Panc1 (cell line): ENCODE data around the gene LTA4H. TPM values are rescaled to one million over a fixed set of nuclear protein-coding genes. Genes with fewer than 3 reads are reported as not detected.

Experiments
- ATAC-seq: fragments of 200-7000 bp; cut with Tn5 transposase; 2 replicates; pipeline ENCODE4 v1.9.1; 2020; ENCODE audit warnings: mild to moderate bottlenecking, moderate library complexity
- BruUV-seq: library from RNA; stranded (reverse); fragments of 400-500 nt; replicated peaks from 2 replicates; lab custom pipeline; 2021; lab: Mats Ljungman, UMichigan
- CTCF ChIA-PET: fragments of 300-600 bp; sonication (Branson Sonifier 250); formaldehyde crosslinking; loops from one replicate; lab custom pipeline; 2022; ENCODE audit warnings: antibody characterized with exemption; lab: Charles Lee
- POLR2A ChIA-PET: fragments of 300-600 bp; sonication (Branson Sonifier 250); formaldehyde crosslinking; loops from one replicate; lab custom pipeline; 2022; ENCODE audit warnings: antibody characterized with exemption; lab: Charles Lee
- DNase-seq: peaks from one replicate; pipeline ENCODE4 v3.0.0-alpha.2; 2010; ENCODE audit warnings: low read depth, low spot score
- H3K27ac ChIP-seq: 2 replicates; pipeline ENCODE4 v1.5.1; 2011; ENCODE audit warnings: mild to moderate bottlenecking, low read length, inconsistent platforms
- H3K27me3 ChIP-seq: fragments of 200-500 bp; sonication (Bioruptor generic); 2 replicates; pipeline ENCODE4 v1.6.0; 2014; ENCODE audit warnings: low read length, inconsistent platforms; ENCODE audit not compliant: control insufficient read depth, insufficient read depth
- H3K36me3 ChIP-seq: fragments of 200-500 bp; sonication (Bioruptor generic); 2 replicates; pipeline ENCODE4 v1.5.1; 2014; ENCODE audit warnings: inconsistent platforms, mild to moderate bottlenecking, low read length, moderate library complexity; ENCODE audit not compliant: control insufficient read depth, insufficient read depth
- H3K4me1 ChIP-seq: 2 replicates; pipeline ENCODE4 v1.5.1; 2011; ENCODE audit warnings: inconsistent platforms, mild to moderate bottlenecking, low read length, moderate library complexity; ENCODE audit not compliant: control insufficient read depth, insufficient read depth
- H3K4me3 ChIP-seq, 2 experiments: 2 replicates each; pipeline ENCODE4 v1.5.1; 2011 to 2012; ENCODE audit warnings: low read depth in 2 of 2, low read length in 2 of 2, mild to moderate bottlenecking in 2 of 2, inconsistent platforms in 1 of 2, moderate library complexity in 1 of 2
- H3K9me3 ChIP-seq: fragments of 200-500 bp; sonication (Bioruptor generic); 2 replicates; pipeline ENCODE4 v1.5.1; 2014; ENCODE audit warnings: low read depth, mild to moderate bottlenecking, inconsistent platforms, low read length, moderate library complexity; ENCODE audit not compliant: control insufficient read depth, insufficient read depth
- CTCF ChIP-seq: fragments of 450-650 bp; IDR thresholded peaks from 2 replicates; pipeline ENCODE4 v1.5.1; 2017; ENCODE audit warnings: mild to moderate bottlenecking
- POLR2AphosphoS5 ChIP-seq: IDR thresholded peaks from 2 replicates; pipeline ENCODE4 v1.6.1; 2012; ENCODE audit warnings: mild to moderate bottlenecking, low read depth, low read length, moderate library complexity
- SIN3A ChIP-seq: IDR thresholded peaks from 2 replicates; pipeline ENCODE4 v1.6.1; 2012; ENCODE audit warnings: low read depth, mild to moderate bottlenecking, low read length, moderate library complexity, borderline replicate concordance; ENCODE audit not compliant: insufficient read depth
- TCF7L2 ChIP-seq: IDR thresholded peaks from 2 replicates; pipeline ENCODE4 v1.6.1; 2011; ENCODE audit warnings: mild to moderate bottlenecking, low read depth, low read length, inconsistent platforms
- in situ Hi-C: cut with HindIII; loops from 2 replicates; pipeline ENCODE4 v1.10.0; 2016; ENCODE audit warnings: low sequenced_read_pairs, low pct_unique_long_range_greater_than_20kb
- intact Hi-C: fragments of 100-400 bp; cut with micrococcal nuclease; formaldehyde crosslinking; loops from one replicate; pipeline ENCODE4 v1.10.0; 2022; ENCODE audit not compliant: unreplicated experiment
- total RNA-seq: library from RNA; stranded (reverse); gene quantifications from one replicate; pipeline ENCODE4 v1.2.1, GENCODE V29; 2021; ENCODE audit not compliant: unreplicated experiment
- TF ChIP-seq, protein P1 (sequence below), 2 experiments: IDR thresholded peaks; 2 replicates each; pipeline ENCODE4 v1.6.1; 2011 to 2012; ENCODE audit warnings: low read depth in 2 of 2, control low read depth in 1 of 2, low read length in 1 of 2, mild to moderate bottlenecking in 1 of 2, moderate library complexity in 1 of 2; ENCODE audit not compliant: insufficient read depth in 1 of 2

The LTA4H gene
- total RNA-seq, 1 experiment from 2014 or later, result 59.6 TPM

- H3K27ac ChIP-seq, result no peak overlapping the region
- H3K9me3 ChIP-seq, result no peaks in the 10 kb centered on the region
- ChIA-PET POLR2A (no interaction called here), CTCF (no interaction called here)
- DNase-seq, result no peak
- no peak for ATAC-seq
- no TSS peak for BruUV-seq
- no peak overlapping the region for H3K4me3 ChIP-seq
- H3K4me1 ChIP-seq, result no peaks in the 10 kb centered on the region
- intact Hi-C loops (no loop called here), in situ Hi-C loops (no loop called here)
- TF ChIP-seq SIN3A (no peak), TCF7L2 (no peak), CTCF (no peak), POLR2AphosphoS5 (no peak)
- TF ChIP-seq, protein P1, sequence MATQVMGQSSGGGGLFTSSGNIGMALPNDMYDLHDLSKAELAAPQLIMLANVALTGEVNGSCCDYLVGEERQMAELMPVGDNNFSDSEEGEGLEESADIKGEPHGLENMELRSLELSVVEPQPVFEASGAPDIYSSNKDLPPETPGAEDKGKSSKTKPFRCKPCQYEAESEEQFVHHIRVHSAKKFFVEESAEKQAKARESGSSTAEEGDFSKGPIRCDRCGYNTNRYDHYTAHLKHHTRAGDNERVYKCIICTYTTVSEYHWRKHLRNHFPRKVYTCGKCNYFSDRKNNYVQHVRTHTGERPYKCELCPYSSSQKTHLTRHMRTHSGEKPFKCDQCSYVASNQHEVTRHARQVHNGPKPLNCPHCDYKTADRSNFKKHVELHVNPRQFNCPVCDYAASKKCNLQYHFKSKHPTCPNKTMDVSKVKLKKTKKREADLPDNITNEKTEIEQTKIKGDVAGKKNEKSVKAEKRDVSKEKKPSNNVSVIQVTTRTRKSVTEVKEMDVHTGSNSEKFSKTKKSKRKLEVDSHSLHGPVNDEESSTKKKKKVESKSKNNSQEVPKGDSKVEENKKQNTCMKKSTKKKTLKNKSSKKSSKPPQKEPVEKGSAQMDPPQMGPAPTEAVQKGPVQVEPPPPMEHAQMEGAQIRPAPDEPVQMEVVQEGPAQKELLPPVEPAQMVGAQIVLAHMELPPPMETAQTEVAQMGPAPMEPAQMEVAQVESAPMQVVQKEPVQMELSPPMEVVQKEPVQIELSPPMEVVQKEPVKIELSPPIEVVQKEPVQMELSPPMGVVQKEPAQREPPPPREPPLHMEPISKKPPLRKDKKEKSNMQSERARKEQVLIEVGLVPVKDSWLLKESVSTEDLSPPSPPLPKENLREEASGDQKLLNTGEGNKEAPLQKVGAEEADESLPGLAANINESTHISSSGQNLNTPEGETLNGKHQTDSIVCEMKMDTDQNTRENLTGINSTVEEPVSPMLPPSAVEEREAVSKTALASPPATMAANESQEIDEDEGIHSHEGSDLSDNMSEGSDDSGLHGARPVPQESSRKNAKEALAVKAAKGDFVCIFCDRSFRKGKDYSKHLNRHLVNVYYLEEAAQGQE (IDR thresholded peaks at IDR 0.05; ENCODE audit: insufficient read depth in 1 of 2, low read depth in 2 of 2, low read length in 1 of 2), result no peak
- H3K36me3 ChIP-seq, result no peaks in the 10 kb centered on the region
- peaks cover 4% of the 10 kb centered on the region; the same call in 1 of the 2 replicates for H3K27me3 ChIP-seq
These were observed 59.0 kb downstream of the LTA4H start for GRCh38 chr12:95976416-95976832.

GRCh38 chr12:95975491-95975890 is 59.9 kb downstream of the LTA4H start:
- Histone ChIP-seq H3K9me3 (no peaks in the 10 kb centered on the region), H3K27me3 (peaks cover 4% of the 10 kb centered on the region; the same call in 1 of the 2 replicates), H3K4me3 (no peak overlapping the region), H3K4me1 (no peaks in the 10 kb centered on the region), H3K27ac (no peak overlapping the region), H3K36me3 (no peaks in the 10 kb centered on the region)
- in situ Hi-C loops (no loop called here), intact Hi-C loops (no loop called here)
- ChIA-PET POLR2A (no interaction called here), CTCF (interaction anchor here (0.6 kb wide), 1 partner anchor 240 kb away, joined by 3 read pairs; no protein-coding TSS in a partner anchor)
- DNase-seq, result no peak
- TF ChIP-seq POLR2AphosphoS5, result no peak
- BruUV-seq, result no TSS peak
- ATAC-seq, result no peak

DNA sequence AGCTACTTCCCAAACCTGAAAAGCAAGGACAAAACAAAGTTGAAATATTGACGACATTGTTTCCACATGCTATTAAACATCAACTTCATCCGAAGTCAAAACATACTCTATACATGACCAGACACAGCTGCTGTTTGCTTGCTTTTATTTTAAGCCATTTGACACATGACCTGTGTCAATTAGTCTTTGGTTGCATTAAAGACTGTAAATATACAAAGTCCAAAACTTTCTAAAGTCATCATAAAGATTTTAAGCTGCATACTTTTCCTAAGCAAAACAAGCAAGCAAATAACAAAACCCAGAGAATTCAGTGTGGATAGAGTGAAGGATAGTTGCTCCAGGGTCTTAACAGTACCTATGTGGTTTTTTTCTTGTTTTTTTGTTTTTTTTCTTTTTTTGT is 61.0 kb downstream of the LTA4H start:
- CTCF ChIA-PET, result no interaction called here

More for the DNA sequence above, 61.0 kb downstream of the LTA4H start:
- no peaks in the 10 kb centered on the region for H3K4me1 ChIP-seq
- intact Hi-C loops, result no loop called here
- peaks cover 2% of the 10 kb centered on the region; the same call in 1 of the 2 replicates for H3K27me3 ChIP-seq
- DNase-seq, result no peak
- POLR2A ChIA-PET, result interaction anchor here (0.6 kb wide), 1 partner anchor 432 kb away, joined by 3 read pairs; no protein-coding TSS in a partner anchor
- no peak for TF ChIP-seq SIN3A
- no peak for TF ChIP-seq TCF7L2
- no peak for TF ChIP-seq CTCF
- TF ChIP-seq POLR2AphosphoS5, result no peak
- TF ChIP-seq, protein P1 (IDR thresholded peaks at IDR 0.05; ENCODE audit: insufficient read depth in 1 of 2, low read depth in 2 of 2, low read length in 1 of 2), result no peak
- in situ Hi-C loops, result no loop called here
- H3K4me3 ChIP-seq, result no peak overlapping the region
- no peaks in the 10 kb centered on the region for H3K9me3 ChIP-seq
- no TSS peak for BruUV-seq
- H3K36me3 ChIP-seq, result no peaks in the 10 kb centered on the region
- no peak for ATAC-seq
- no peak overlapping the region for H3K27ac ChIP-seq
